Activated CD8-positive, alpha-beta T cell treated with anti-CD3 and anti-CD28 coated beads for 36 hours (primary cell): ENCODE results near the gene KISS1R. TPM values are rescaled to one million over a fixed set of nuclear protein-coding genes. Genes with fewer than 3 reads are reported as not detected.
"Not testable (repeated sequence)": the region's sequence is repeated elsewhere in the genome, so short reads cannot be mapped to it uniquely, and the experiment has no call there.

Source experiments
- ATAC-seq: fragments of 200-7000 bp; cut with Tn5 transposase; one replicate; pipeline ENCODE4 v1.10.0; 2021; ENCODE audit warnings: mild to moderate bottlenecking, moderate library complexity
- CTCF ChIA-PET: fragments of 350-600 bp; sonication (Branson Sonifier 250); formaldehyde crosslinking; loops from one replicate; lab custom pipeline; 2021; ENCODE audit warnings: antibody characterized with exemption; lab: Charles Lee
- POLR2A ChIA-PET: fragments of 350-600 bp; sonication (Branson Sonifier 250); formaldehyde crosslinking; loops from one replicate; lab custom pipeline; 2021; ENCODE audit warnings: antibody characterized with exemption; lab: Charles Lee
- DNase-seq: peaks from one replicate; pipeline ENCODE4 v3.0.0-alpha.2; 2020
- H3K27ac Mint-ChIP-seq: one replicate; pipeline ENCODE4 v1.8.0; 2021; ENCODE audit warnings: mild to moderate bottlenecking, mixed read lengths
- H3K27me3 Mint-ChIP-seq: one replicate; pipeline ENCODE4 v1.8.0; 2021; ENCODE audit warnings: mixed read lengths
- H3K36me3 Mint-ChIP-seq: one replicate; pipeline ENCODE4 v1.8.0; 2021; ENCODE audit warnings: low read depth, mixed read lengths
- H3K4me1 Mint-ChIP-seq: one replicate; pipeline ENCODE4 v1.8.0; 2021; ENCODE audit warnings: low read depth, mixed read lengths
- H3K4me3 Mint-ChIP-seq: one replicate; pipeline ENCODE4 v1.8.0; 2021; ENCODE audit warnings: mild to moderate bottlenecking, moderate library complexity, mixed read lengths
- H3K9me3 Mint-ChIP-seq: one replicate; pipeline ENCODE4 v1.8.0; 2021; ENCODE audit warnings: mixed read lengths
- intact Hi-C: fragments of 100-400 bp; cut with micrococcal nuclease; formaldehyde crosslinking; loops from one replicate; pipeline ENCODE4 v1.10.0; 2022
- total RNA-seq, 2 experiments: library from RNA; stranded (reverse); gene quantifications; one replicate each; pipeline ENCODE4 v1.2.3, GENCODE V29; 2021
- TF ChIP-seq, protein P1 (sequence below): fragments of 200-600 bp; IDR thresholded peaks from one replicate; pipeline ENCODE4 v1.8.0; 2022; ENCODE audit warnings: antibody characterized with exemption, mild to moderate bottlenecking

The KISS1R gene
- total RNA-seq, 2 experiments from 2014 or later = 14.0 to 15.5 TPM

DNA sequence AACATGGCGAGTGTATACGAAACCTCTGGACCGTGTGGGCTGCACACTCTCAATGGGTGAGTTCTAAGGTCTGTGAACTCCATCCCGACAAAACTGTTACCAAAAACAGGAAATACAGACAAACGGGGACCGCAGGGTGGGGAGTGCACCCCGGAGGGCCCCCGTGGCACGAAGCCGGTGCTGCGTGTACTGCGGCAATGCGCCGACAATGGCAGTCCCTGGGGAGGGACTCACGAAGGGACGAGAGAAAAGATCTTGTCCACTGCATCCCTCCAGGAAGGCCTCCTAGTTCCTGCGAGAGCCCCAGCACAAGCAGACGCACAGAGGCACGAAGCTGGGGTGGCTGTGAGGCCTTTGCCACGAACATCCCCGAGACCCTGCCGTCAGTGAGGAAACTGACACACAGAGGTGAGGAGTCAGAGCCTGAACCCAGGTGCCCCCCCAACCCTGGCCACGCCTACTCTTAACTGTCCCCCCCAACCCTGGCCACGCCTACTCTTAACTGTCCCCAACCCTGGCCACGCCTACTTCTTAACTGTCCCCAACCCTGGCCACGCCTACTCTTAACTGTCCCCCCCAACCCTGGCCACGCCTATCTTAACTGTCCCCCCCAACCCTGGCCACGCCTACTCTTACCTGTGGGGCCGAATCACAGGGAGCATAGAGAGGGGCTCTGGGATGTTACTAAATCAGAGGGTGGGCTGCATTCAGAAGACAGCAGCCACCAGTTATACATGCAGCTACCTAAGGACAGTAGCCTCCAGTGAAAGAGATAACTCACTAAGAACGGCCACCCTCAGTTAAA is 28.4 kb upstream of the KISS1R start:
- Mint-ChIP-seq H3K27me3 (no peaks in the 10 kb centered on the region), H3K9me3 (no peaks in the 10 kb centered on the region), H3K4me3 (peak overlapping the region; percentile 10), H3K27ac (peak overlapping the region; percentile 63), H3K4me1 (peaks cover 13% of the 10 kb centered on the region), H3K36me3 (no peaks in the 10 kb centered on the region)
- TF ChIP-seq, protein P1, sequence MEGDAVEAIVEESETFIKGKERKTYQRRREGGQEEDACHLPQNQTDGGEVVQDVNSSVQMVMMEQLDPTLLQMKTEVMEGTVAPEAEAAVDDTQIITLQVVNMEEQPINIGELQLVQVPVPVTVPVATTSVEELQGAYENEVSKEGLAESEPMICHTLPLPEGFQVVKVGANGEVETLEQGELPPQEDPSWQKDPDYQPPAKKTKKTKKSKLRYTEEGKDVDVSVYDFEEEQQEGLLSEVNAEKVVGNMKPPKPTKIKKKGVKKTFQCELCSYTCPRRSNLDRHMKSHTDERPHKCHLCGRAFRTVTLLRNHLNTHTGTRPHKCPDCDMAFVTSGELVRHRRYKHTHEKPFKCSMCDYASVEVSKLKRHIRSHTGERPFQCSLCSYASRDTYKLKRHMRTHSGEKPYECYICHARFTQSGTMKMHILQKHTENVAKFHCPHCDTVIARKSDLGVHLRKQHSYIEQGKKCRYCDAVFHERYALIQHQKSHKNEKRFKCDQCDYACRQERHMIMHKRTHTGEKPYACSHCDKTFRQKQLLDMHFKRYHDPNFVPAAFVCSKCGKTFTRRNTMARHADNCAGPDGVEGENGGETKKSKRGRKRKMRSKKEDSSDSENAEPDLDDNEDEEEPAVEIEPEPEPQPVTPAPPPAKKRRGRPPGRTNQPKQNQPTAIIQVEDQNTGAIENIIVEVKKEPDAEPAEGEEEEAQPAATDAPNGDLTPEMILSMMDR = no peak
- ChIA-PET POLR2A (no interaction called here), CTCF (no interaction called here)
- ATAC-seq (peak; percentile 14), DNase-seq (peak; percentile 62)
- intact Hi-C loops = no loop called here

GRCh38 chr19:889662-890295 is 27.4 kb upstream of the KISS1R start:
- Mint-ChIP-seq H3K27ac (no peak overlapping the region), H3K36me3 (no peaks in the 10 kb centered on the region), H3K4me1 (peaks cover 13% of the 10 kb centered on the region), H3K4me3 (no peak overlapping the region), H3K9me3 (no peaks in the 10 kb centered on the region), H3K27me3 (no peaks in the 10 kb centered on the region)
- no peak for ATAC-seq
- POLR2A ChIA-PET = no interaction called here
- CTCF ChIA-PET = no interaction called here
- DNase-seq = no peak
- intact Hi-C loops = no loop called here
- TF ChIP-seq, protein P1 = no peak

DNA sequence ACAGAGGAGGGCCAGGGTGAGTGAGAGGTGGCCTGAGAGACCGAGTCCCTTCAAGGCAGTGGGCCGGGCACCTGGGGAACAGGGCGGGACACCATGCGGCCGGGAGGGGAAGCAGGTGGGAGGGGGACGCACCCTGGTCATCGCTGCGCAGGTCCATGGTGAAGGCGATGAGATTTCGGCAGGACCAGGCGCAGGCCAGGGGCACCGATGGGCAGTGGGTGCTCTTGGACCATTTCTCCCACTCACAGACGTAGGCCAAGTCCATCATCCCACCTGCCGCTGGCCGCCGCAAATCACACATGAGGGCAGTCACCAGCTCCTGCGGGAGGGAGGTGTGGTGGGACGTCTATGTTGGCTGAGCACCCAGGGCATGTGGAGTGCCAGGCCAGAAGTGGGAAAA is 26.3 kb upstream of the KISS1R start:
- Mint-ChIP-seq H3K27ac (no peak overlapping the region), H3K4me3 (peak overlapping the region; percentile 59), H3K9me3 (no peaks in the 10 kb centered on the region), H3K27me3 (no peaks in the 10 kb centered on the region), H3K4me1 (peaks cover 13% of the 10 kb centered on the region), H3K36me3 (no peaks in the 10 kb centered on the region)
- POLR2A ChIA-PET = interaction anchor here (0.6 kb wide), 1 partner anchor 369 kb away, joined by 4 read pairs; no protein-coding TSS in a partner anchor
- DNase-seq (no peak), ATAC-seq (no peak)
- CTCF ChIA-PET = no interaction called here
- TF ChIP-seq, protein P1 = no peak
- intact Hi-C loops = no loop called here

DNA sequence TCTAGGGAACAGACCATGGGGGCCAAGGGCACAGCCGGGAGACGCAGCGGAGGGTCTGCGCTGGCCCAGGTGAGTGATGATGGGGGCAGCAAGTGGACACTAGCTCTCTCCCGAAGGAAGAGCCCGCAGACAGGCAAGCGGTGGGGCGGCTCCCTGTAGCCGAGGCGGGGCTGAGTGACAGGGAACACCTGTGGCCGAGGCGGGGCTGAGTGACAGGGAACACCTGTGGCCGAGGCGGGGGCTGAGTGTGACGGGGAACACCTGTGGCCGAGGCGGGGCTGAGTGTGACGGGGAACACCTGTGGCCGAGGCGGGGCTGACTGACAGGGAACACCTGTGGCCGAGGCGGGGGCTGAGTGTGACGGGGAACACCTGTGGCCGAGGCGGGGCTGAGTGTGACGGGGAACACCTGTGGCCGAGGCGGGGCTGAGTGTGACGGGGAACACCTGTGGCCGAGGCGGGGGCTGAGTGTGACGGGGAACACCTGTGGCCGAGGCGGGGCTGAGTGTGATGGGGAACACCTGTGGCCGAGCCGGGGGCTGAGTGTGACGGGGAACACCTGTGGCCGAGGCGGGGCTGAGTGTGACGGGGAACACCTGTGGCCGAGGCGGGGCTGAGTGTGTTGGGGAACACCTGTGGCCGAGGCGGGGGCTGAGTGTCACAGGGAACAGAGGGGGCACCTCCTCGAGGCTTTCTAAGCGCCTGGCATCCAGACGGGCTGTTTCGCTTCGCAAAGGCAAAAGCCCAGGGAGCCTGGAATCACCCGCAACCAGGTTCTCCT is 25.5 kb upstream of the KISS1R start:
- H3K4me1 Mint-ChIP-seq = peaks cover 15% of the 10 kb centered on the region
- H3K36me3 Mint-ChIP-seq = not testable (repeated sequence)

GRCh38 chr19:892243-892893 is 24.8 kb upstream of the KISS1R start:
- POLR2A ChIA-PET = interaction anchor here (0.6 to 1.9 kb wide), 6 partner anchors 10 to 133 kb away, joined by 3 to 15 read pairs (median 3); no protein-coding TSS in a partner anchor
- ATAC-seq = peak; percentile 35
- H3K36me3 Mint-ChIP-seq = peaks cover 4% of the 10 kb centered on the region

More for the DNA sequence above, 25.5 kb upstream of the KISS1R start:
- H3K9me3 Mint-ChIP-seq, CTCF ChIA-PET, H3K27me3 Mint-ChIP-seq, intact Hi-C loops, ATAC-seq, DNase-seq: not testable (repeated sequence)
- Mint-ChIP-seq H3K27ac (peak overlapping the region; percentile 30), H3K4me3 (peak overlapping the region; percentile 76)
- POLR2A ChIA-PET = interaction anchor here (0.6 kb wide), 1 partner anchor 370 kb away, joined by 4 read pairs; no protein-coding TSS in a partner anchor

More at GRCh38 chr19:892243-892893, 24.8 kb upstream of the KISS1R start:
- intact Hi-C loops = no loop called here
- H3K27me3 Mint-ChIP-seq = no peaks in the 10 kb centered on the region
- peaks cover 13% of the 10 kb centered on the region for H3K4me1 Mint-ChIP-seq
- H3K4me3 Mint-ChIP-seq = peak overlapping the region; percentile 76
- CTCF ChIA-PET = interaction anchor here (1.2 to 1.5 kb wide), 4 partner anchors 18 to 122 kb away, joined by 3 to 6 read pairs (median 6); partner anchors contain the start of genes KISS1R and WDR18
- H3K27ac Mint-ChIP-seq = peak overlapping the region; percentile 80
- peak; percentile 53 for DNase-seq
- TF ChIP-seq, protein P1 = no peak
- no peaks in the 10 kb centered on the region for H3K9me3 Mint-ChIP-seq
